ENCODE data around the gene BEX2.
A peak's percentile ranks its signal among the peaks of the same experiment; 100 is the strongest.
"Not testable (repeated sequence)": the region's sequence is repeated elsewhere in the genome, so short reads cannot be mapped to it uniquely, and the experiment has no call there.

The BEX2 gene

GRCh38 chrX:103310555-103311398 is at the start of gene BEX2:
BEX2 (minus strand) TSS chrX:103310990; CDS start chrX:103309976, 1,014 bp downstream.
- DNase-seq (ENCODE audit: low spot score): peak; percentile 71

GRCh38 chrX:103360092-103360491 is 49.3 kb upstream of the BEX2 start:
- DNase-seq (ENCODE audit: low spot score): no peak

GRCh38 chrX:103359605-103360004 is 48.8 kb upstream of the BEX2 start:
- DNase-seq (ENCODE audit: low spot score): not testable (repeated sequence)

DNA sequence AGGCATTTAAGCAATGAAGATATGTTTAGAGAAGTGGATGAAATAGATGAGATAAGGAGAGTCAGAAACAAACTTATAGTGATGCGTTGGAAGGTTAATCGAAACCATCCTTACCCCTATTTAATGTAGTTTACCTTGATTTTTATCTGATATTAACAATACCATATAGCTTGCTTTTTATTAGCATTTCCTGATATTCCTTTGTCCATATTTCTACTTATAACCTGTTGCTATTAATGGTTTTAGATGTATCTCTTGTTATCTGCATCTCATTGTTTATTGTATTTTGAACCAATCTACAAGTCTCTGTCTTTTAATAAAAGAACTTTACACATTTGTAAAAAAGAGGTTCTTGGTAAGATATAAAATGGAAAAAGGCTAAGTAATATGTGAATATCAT is 47.1 kb upstream of the BEX2 start:
- DNase-seq (ENCODE audit: low spot score): no peak

GRCh38 chrX:103356858-103357257 is 46.1 kb upstream of the BEX2 start:
- no peak for DNase-seq (ENCODE audit: low spot score)

GRCh38 chrX:103356130-103356798 is 45.5 kb upstream of the BEX2 start, which contains the start of gene TCEAL9:
TCEAL9 (plus strand) TSS chrX:103356506; CDS start chrX:103357685, 1,179 bp downstream.
- DNase-seq (ENCODE audit: low spot score): peak; percentile 59

DNA sequence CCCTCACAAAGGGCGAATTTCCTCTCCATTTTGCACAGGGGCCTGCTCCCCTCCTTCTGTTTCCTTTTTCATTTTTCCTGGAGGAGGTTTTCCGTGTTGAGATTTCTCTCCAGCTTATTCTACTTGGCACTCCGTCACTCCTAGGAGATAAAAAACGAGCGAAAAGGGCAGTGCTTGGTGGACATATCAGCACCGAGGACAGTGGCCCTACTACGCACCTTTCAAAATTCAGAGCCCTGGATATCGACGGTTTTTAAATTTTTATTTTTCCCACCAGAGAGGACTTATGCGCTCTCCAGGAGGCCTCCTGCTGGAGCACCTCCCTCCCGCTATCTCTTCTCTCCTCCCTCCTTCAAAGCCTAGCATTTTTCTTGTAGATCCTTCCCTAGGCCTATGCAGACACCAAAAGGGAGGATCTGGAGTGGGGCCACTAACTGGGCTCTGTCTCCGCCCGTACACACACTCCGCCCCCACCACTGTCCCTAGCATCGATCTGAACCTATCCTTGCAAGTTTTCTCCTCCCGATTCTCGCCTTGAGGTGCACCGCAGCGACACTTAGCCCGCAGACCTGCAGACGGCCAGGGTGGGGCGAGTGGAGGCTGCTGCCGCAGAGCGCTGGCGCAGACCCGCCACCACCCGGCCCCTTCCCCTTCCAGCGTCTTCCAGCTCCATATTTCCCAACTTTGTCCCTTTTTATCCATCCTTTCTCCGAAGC is 37.0 kb upstream of the BEX2 start:
- DNase-seq (ENCODE audit: low spot score): no peak

DNA sequence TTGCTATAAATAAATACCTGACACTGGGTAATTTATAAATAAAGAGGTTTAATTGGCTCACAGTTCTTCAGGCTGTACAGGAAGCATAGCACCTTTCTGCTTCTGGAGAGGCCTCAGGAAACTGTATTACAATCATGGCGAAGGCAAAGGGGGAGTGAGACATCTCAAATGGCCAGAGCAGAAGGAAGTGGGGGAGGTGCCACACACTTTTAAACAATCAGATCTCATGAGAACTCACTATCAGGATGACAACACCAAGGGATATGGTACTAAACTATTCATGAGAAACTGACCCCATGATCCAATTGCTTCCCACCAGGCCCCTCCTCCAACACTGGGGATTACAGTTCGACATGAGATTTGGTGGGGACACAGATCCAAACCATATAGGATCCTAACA is 33.8 kb upstream of the BEX2 start:
- no peak for DNase-seq (ENCODE audit: low spot score)

GRCh38 chrX:103343105-103343504 is 32.3 kb upstream of the BEX2 start:
- DNase-seq (ENCODE audit: low spot score): peak; percentile 32

- DNase-seq (ENCODE audit: low spot score): no peak
Measured at GRCh38 chrX:103338663-103339062, 27.9 kb upstream of the BEX2 start.

- DNase-seq (ENCODE audit: low spot score): no peak
Measured at GRCh38 chrX:103330681-103331288, 20.0 kb upstream of the BEX2 start.

DNA sequence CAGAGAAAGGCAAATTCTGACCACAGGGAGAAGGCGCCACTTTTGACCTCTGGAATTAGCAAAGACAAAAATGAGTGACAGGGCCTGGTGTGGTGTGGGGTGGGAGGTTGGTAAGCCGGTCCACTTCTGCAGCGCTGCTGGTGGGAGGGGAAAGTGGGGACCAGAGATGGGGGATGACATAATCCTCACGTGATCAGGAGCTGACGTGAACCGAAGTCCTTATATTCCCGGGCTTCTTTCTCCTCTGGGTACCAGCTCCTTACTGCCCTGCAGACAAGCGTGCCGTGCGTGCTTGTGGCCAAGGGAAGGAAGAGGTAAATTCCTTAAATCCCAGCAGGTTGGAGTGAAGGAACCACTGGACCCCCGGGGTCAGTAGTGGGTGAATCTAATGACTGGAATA is 19.2 kb upstream of the BEX2 start, which contains the start of gene TCEAL7:
Gene TCEAL7 (plus strand): TSS at position 249 of the 400 bp plus-strand sequence. CDS start 1,165 bp downstream, outside the sequence.
- DNase-seq (ENCODE audit: low spot score): no peak

- no peak for DNase-seq (ENCODE audit: low spot score)
Measured at GRCh38 chrX:103311399-103311780, 600 bp upstream of the BEX2 start.

DNA sequence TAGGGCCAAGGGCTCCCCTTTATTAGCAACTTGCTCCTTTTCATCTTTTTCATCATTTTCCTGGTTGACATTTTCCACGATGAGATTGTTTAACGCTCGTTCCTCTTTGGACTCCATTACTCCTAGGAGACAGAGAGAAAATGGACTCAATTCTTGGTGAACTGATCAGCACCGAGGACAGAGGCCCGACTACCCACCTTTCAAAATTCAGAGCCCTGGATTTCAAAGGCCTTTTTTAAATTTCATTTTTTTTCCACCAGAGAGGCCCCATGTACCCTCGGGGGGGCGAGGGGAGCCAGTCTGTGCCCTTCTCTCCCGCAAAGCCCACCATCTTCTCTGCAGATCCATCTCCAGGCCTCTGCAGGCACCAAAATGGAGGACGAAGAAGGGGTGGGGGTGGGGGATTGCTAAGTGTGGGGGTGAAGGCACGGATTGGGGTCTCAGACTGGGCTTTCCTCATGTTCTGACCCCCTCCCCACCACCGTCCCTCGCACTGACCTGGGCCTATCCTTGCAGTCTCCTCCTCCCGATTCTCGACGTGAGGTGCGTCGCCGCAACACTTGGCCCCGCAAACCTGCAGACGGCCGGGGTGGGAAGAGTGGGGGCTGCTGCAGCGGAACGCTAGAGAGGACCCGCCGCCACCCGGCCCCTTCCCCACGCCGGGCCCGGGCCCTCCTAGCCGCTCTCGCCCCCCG is 783 bp downstream of the BEX2 start:
- no peak for DNase-seq (ENCODE audit: low spot score)

DNA sequence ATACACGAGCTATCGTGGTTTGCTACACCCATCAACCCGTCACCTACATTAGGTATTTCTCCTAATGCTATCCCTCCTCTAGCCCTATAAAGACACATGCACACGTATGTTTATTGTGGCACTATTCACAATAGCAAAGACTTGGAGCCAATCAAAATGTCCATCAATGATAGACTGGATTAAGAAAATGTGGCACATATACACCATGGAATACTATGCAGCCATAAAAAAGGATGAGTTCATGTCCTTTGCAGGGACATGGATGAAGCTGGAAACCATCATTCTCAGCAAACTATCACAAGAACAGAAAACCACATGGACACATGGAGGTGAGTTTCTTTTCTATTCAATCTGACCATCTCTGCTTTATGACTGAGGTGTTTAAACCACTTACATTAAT is 5.1 kb downstream of the BEX2 start:
- DNase-seq (ENCODE audit: low spot score): not testable (repeated sequence)

DNA sequence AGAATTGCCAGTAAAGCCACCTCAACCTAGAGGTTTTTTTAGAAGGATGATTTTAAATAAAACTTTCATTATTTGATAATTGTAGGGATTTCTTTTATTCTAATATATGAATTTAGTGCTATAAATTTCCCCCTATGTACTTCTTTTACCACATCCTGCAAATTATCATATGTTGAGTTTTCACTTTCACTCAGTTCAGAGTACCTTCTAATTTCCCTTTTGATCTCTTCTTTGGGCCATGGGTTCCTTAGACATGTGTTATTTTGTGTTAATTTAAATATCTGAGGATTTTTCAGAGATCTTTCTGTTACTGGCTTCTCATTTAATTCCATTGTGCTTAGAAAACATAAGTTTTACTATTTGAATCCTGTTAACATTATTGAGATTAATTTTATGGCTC is 6.1 kb downstream of the BEX2 start:
- no peak for DNase-seq (ENCODE audit: low spot score)

DNA sequence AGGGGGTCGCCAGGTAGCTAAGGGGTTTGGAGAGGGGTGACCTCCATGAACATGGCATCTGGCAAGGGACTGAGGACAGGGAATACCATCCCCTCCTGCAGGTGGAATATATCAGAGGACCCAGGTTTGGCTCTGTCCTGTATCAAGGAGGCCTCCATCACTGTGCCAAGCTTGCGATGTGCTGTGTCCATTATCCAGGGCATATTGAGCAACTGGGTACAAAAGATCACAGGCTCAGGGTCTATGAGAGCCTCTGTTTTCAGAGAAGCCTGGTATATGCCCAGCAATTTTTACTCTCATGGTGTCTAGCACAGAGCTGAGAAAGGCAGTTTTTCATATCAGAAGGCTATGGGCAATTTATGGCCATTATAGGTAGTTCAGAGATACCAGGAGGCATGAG is 17.7 kb downstream of the BEX2 start:
- DNase-seq (ENCODE audit: low spot score): no peak

GRCh38 chrX:103279624-103280023 is 31.2 kb downstream of the BEX2 start:
- no peak for DNase-seq (ENCODE audit: low spot score)

GRCh38 chrX:103276581-103277002 is 34.2 kb downstream of the BEX2 start, which contains the start of gene TCEAL5:
TCEAL5 (minus strand) TSS chrX:103276750; CDS start chrX:103274563, 2,187 bp downstream.
- no peak for DNase-seq (ENCODE audit: low spot score)

- no peak for DNase-seq (ENCODE audit: low spot score)
Measured at GRCh38 chrX:103275947-103276567, 34.7 kb downstream of the BEX2 start.

DNA sequence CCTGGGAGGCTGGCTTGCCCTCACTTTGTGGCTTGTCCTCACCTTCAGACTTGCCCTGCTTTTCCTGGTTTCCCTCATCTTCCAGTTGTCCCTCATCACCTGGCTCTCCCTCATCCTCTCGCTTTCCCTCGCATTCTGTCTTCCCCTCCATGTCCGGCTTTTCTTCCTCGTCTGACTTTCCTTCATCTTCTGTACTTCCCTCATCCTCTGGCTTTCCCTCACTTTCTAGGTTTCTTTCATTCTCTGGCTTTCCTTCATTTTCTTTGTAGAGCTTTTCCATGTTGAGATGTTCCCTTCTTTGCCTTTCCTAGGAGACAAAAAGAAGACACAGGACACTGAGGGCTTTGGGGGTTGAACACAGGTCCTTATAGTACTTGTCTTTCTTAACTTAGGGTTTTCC is 36.5 kb downstream of the BEX2 start:
- no peak for DNase-seq (ENCODE audit: low spot score)

Measured in HuH-7 (cell line).